NCI-H82 treated with DMSO at 0.1 percent for 48 hours (cell line): ENCODE measurements around the gene GALNT18.

ENCODE experiments used
- DNase-seq: peaks from one replicate; lab custom pipeline; 2025; ENCODE audit not compliant: unreplicated experiment; lab: John Stamatoyannopoulos, UW

Gene GALNT18

DNA sequence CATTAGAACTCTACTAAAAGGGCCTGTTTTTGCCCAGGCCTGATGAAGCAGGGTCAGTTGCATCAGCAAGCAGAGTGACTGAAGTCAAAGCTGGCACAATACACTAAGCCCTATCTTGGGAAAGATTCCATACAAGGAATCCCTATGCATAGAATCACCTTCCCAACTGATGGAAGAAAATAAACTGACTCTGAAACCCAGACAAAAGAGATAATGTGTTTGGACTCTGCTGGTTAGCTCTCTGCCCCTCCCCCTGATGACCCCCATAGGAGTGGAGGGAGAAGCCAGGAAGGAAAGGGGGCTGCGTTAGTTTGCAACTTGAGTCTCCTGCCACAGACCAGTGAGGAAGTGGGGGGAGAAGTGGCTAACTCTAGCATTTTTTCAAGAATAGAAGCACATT is 32.9 kb downstream of the GALNT18 start:
- DNase-seq, result no peak

DNA sequence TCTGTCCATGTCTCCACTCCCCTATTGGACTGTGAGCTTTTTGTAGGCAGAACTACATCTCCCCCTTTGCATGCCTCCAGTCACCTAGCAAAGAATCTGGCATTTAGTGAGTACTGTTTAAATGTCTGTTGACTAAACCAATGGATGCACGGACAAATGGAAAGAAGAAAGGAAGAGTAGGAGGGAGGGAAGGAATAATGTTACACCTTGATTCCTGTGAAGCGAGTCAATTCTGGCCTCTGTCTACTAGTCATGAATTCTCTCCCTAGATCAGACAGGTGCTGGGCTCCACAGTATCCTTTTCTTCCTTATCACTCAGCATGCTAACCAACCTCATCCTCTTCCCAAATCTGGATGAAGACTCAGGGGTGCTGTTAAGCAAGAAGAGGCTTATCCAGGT is 33.6 kb downstream of the GALNT18 start:
- no peak for DNase-seq

DNA sequence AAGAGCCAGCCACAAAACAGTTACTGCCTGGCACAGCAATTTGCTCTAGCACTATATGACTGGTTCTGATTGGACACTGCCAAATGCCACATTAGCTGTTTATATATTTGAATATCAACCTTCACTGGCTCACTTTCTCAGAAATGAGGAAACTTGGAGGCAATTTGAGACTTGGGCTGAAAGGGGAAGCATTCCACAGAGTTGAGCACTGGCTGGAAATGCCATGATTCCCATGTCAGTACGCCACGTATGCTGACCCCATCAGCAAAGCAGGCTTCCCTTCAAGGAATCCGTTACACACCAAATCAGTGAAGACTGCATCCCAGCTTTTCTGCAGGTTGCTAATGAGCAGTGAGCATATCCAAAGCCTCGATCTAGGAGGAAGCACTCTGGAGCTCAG is 34.7 kb downstream of the GALNT18 start:
- no peak for DNase-seq

DNA sequence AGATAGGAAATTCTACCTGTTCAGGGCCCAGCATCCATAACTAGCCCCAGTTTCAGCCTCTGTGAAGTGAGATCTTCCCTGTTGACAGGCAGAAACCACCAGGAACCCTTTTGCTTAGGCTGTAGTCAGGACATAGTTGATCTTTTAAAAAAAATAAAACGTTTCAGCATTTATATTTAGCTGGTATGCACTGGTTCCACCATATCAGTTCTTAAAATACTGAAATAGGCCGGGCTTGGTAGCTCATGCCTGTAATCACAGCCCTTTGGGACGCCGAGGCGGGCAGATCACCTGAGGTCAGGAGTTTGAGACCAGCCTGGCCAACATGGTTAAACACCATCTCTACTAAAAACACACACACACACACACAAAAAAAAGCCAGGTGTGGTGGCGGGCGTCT is 35.3 kb downstream of the GALNT18 start:
- DNase-seq, result no peak

DNA sequence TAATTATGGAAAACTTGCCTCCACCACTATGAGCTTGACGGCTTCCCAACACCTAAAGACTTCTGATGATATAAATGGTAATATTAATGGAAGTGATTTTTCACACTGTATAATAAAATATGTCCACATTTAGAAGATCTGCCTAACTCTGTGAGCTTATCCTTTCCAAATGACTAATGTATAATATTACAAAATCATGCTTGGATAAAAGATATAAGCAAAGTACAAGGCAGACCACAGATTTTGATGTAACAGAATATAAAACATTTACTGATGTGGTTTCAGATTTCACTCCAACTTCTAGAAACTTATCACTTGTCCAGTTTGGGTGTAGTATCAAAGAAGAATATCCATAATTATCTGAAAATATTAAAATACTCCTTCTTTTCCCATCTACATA is 36.9 kb downstream of the GALNT18 start:
- DNase-seq, result no peak

DNA sequence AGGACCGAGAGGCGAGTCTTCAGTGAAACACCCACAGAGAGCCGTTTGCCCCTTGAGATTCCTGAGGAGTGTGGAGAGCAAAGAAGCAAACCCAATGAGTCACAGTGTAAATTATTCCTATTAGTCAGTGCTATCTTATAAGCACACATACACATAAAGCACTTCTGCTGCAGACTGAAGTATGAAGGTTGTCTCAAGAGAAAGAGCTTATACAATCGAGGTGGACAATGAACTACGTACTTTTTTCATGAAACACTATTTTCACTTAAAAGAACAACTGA is 37.3 kb downstream of the GALNT18 start:
- DNase-seq, result no peak

DNA sequence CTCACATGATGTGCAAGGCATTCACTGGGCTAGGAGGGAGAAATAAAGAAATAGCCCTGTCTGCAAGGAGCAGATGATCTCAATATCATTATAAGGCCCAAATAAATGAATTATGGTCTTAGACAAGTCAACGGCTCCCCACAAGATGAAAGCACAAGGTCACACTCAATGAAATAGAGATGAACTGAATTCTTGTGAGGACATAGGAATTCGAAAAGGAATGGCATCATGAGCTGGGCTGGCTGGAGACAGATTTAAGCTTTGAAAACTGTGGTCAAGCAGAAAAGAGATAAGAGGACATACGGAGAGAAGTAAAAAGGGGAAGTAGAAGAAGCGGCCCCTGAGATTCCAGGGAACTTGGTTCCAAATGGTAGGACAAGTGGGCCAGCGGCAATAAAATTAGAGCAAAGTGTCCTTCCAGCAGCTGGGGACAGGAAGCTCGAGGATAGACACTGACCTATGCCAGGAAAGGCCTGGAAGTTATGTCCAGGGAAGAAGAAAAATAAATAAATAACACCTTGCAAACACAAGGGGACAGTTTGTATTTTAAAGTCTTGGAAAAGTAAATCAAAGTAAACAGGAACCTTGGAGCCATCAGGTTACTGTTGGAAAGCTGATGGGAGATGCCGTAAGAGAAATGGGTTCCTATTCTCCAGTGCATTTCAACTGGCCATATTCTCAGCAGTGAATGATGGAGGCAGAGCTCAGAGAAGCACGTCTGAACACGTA is 37.8 kb downstream of the GALNT18 start:
- no peak for DNase-seq

DNA sequence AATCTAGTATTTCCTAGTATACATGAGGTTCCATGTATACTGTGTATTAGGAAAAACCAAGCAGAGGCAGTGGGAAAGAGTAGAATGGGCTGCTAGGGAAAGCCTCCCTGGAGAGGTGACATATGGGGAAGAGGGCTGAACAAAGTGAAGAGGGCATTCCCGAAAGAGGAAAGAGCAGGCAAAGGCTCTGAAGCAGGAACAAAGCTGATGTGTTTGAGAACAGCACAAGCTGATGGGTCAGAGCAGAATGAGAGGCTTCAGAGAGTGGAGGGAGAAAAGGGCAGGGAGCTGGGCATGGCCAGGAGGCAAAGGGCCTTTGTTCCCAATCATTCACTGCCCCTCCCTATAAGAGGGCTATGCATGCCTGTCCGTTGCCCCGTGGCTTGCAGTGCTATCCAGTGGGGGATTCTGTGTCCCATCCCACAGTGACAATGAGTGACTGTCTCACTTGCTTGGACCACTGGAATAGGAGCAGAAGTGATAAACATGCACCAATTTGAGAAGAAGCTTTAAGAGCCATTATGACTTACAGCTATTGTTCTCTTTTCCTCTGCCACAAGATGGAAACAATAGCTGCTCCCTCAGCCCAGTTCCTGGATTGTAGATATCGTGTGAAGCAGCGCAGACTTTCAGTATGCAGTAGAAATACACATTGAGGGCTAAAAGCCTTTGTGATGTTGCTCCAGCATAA is 39.6 kb downstream of the GALNT18 start:
- no peak for DNase-seq

DNA sequence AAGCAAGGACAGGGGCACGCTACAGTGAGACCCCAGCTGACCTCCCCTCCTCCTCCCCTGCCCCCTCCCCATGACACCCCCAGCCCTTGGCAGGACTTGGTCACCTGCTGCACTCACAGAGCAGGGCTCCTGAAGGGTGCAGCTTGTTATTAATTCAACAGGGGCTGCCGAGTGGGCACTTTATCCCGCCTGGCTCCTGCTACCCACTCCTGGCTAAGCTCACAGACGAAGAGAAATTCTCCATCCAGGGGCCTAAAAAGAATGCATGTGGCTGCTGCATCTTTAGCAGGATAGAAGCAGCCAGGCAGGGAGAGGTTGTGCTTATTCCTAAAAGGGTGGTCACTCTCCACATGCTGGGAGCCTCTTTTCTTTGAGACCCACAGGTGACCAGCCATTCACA is 40.3 kb downstream of the GALNT18 start:
- DNase-seq, result no peak

DNA sequence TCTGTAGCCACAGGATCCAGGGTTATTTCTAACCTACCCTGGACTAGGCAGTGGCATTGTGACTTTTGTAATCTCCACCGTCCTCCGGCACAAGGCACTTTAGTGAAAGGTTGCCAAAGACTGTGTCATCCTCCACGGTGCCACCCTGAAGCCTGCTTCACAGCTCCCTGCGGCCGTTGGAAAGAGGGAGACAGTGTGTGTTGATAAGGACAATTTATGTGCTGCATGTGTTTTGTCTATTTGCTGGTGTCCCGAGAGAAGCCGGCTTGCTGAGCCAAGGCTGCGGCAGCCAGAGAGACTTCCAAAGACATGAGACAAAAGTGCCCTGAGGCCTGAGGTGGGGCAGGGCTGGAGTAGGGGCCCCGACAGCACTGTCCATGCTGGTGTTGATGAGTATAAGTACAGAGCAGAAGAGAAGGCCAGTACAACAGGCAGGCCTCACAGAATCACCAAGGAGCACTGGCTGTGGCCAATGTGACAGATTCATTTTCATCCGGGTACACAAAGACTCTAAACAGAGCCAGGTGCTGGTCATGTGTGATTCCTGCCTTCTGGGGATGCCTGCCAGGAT is 40.9 kb downstream of the GALNT18 start:
- DNase-seq, result no peak

DNA sequence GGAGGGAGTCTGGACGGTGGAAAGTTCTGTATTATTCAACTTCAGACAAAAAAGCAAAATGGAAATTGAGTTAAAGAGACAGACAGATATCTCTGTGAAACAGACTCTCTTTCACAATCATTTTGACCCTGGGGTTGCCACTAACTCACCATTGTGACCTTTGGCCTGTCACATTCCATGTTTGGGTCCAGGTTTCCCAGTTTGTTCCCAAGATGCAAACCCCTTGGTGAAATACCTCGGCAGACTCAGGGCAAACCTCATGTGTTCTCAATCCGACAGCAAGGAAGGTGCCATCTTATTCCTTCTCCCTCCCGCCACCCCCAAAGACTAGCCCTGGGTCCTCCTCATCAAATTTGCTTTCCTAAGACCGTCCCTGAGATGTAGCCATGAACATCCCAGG is 41.8 kb downstream of the GALNT18 start:
- no peak for DNase-seq

DNA sequence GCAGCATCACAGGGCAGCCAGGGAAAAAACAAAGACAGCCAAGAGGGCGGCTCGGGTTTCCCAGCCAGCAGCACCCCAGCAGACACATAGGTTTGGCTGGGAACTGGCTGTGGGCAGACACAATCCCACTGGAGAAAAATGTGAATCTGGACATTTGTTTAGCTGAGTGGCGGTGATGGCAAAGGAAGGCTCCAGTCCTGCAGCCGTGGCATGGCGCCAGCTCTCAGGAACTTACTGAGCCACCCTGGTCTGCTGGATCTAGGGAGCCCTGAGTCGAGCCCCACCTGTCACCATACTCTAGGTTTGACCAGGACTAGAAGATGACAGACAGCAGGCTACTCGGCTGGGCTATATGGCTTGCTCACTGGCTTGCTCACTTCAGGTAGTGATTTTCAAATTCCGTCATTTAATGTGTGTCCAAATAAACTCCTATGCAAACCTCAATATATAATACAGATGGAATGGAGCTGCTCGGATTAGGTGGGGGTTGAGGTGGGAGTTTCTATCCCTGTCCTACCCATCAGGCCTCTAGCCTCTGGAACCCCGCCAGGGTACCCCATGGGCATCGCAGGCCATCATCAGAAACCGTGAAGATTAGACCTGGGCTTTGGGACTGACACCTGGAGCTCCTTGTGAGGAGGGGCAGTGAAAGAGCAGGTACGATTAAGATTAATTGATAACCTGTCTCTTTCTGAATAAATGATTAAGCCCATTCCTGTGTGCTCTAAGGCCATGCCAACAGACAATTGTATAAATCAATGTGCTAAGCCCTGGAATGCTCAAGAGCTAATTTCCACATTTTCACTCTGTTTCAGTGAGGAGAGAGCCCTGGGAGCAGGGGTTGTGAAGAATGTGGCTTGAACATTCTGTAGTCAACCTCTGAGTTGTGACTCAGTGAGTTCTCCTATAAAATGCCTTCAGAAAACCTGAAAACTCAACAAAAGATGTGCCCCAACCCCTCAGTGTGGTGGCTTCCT is 42.5 kb downstream of the GALNT18 start:
- no peak for DNase-seq

DNA sequence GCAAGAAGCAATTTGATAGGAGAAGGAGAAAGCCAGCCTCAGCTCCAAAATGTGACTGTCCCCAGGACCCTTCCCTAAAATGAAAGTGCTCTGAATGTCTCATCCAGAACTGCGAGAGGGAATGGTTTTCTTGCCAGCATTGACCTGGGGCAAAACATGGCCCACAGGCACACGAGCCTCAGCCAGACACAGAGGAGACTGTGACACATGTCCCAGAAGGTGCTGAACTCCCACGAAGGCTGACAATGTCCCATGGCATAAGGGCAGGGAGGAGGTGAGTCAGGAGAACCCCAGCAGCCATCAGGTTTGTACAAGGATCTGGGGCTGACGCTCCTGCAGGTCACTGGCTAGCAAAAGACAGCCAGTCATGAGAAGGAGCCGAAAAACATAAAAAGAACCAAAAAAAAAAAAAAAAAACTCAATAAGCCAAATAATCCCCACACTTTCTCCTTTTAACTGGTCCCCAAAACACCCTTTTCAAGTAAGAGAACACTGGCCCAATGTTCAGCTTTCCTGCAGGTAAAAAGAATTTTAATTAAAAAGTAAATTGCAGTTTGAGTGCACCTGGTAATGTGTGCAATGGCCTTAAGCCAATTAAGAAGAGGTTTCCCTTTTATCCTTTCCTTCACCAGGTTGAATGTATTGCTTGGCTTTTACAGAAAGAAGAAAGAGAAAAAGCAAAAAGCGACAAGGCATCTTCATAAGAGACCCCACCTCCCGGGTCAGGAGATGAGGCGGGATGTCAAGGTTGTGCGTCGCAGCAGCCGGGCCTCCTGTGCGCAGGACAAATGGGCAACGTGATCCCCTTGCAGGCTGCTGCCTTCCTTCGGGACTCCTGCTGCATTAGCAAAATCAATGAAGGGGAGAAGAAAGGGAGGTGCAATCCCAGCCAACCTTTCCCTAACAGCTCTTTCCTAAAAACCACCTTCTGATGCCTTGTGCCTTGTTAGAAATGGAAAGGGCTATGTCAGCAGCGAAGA is 43.6 kb downstream of the GALNT18 start:
- no peak for DNase-seq

DNA sequence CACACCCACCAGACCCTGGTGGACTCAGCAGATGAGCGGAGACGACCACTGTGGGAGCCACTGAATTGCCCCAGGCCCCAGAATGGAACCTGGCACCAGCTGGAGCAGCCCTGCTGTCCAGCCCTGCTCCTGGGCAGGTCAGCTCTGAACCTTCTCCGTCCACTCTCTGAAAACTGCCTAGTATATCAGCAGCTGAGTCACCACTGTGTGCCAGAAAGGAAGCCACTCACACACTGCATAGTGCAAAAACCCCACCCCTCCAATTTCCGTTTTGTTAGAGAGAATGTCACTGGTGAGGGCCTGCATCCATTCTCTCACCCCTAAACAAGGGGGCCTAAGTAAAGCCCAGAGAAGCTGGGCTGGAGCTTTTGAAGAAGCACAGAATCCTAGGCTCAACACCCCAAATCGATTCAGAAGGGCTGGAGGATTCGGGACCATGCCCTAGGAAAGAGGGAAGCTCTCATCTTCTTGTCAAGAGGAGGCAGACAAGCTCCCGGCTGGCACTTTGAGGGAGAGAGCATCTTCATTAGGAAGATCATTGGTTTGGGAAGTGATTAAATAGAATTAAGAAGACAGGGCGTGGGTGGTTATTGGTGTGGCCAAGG is 44.5 kb downstream of the GALNT18 start:
- no peak for DNase-seq

DNA sequence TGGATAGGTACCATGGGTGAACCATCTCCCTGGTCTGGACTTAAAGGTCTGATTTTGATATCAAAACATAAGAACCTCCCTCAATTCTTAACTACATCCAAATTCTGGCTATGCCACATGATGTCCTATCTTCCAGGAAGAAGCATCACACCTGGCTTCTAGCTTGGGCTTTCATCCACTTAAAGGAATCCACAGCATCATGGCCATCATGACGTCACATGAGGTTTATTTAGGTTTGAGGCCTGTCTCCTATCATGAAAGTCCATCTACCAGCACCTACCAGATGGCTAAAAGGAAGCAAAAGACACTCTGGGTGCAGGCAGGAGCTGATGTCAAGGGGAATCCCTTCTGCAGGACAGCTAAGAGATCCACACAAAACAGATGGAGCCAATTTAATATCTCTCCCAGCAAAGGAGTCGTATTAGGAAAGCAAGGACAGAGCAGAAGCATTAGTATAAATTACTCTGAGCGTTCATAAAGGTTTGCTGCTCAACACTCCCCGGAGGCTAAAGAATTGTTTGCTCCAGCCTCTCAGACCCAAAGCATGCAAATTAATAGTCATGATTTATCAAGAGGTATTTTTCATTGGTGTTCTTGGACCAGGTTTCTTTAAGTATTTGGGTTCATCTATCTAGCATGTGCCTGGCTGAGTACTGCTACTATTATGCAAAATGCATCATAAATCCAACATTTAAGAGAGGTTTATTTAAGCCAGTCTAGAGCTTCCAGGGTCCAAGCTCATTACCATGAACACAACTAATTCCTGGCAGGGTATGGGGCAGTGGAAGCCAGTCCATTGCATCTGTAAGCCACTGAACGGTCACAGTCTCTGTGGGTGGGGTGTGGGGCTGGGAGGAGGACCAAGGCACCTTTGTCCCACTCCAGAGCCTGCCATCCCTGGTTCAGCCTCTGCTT is 47.2 kb downstream of the GALNT18 start:
- no peak for DNase-seq

DNA sequence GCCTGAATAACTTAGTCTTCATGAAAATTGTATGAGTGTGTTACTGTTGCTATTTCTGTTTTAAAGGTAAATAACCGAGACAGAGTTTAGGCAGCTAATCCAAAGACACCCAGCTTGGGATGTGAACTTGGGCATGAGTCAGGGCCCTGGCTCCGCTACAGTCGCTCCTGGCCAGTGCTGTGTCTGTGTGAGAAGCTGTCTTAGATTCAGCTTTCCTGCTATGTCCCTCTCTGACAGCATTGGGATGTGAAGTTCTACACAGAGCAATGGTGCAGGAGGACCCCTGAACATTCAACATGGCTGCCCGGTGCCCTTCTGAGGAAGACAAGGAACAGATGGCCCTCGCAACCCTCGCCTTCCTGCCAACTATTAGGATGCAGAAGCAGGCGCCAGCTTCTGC is 49.4 kb downstream of the GALNT18 start:
- DNase-seq, result no peak

DNA sequence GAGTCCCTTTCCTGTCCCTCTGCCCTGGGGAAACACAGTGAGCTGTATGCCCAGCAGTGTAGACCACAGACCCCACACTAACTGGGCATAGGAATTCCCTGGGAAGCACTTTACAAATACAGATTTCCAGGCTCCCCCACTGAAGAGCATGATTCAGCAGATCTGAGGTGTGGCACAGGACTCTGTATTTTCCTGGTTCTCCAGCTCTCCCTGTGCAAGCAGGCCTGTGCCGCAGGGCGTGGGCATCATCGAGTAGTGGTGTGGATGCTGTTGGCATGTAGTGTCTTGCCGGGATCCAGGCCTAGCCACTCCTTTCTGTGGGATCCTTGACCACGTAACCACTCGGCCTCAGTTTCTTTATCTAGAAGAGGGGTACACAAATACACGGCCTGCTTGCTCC is 49.9 kb downstream of the GALNT18 start:
- DNase-seq, result no peak

DNA sequence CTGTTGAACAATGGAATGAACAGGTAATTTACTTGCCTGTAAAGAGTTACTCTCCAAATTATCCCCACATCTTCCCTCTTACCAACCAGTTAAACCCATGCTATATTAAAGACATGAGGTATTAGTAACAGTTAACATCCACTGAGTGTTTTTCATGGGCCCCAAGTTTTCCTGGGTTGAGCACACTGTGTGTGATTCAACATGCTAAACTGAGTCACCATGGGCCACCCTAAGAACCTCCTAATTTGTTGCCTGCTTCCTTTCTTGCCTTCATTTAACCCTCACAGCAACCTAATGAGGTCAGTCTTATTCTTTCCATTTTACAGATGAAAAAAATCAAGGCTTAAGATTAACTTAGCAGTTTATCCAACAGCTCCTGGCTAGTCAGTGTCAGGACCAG is 51.0 kb downstream of the GALNT18 start:
- DNase-seq, result no peak

DNA sequence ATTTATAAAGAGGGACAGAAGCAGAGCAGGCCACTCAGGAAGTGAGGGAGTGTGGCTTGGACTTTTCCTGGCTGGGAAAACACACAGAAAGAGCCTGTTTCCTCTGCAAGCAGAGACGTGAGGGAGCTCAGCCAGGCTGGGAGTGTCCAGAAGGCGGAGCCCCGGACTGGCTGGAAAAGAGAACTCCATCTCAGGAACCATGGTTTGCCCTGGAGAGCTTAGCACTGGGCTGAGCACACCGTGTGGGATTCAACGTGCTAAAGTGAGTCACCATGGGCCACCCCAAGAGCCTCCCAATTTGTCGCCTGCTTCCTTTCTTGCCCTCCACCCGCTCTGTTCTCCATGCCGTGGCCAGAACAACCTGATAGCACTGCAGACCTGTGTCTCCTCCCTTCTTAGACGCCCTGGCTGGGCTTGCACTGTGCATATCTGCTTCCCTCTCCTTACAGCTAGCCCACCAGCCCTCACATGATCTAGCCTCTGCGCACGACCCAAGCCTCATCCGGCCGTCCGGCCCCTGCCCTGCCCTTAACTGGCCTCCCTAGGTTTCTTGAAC is 51.8 kb downstream of the GALNT18 start:
- DNase-seq, result no peak
